Endodermal cell (in vitro differentiated cells): ENCODE measurements around the gene DENND5B. TPM values are rescaled to one million over a fixed set of nuclear protein-coding genes. Genes with fewer than 3 reads are reported as not detected.

Experiments
- DNase-seq: peaks from one replicate; pipeline ENCODE4 v3.0.0-alpha.2; 2017
- H3K27ac ChIP-seq: 2 replicates; pipeline ENCODE4 v1.5.1; 2013; ENCODE audit warnings: mild to moderate bottlenecking, low read depth, low read length, moderate library complexity
- H3K27me3 ChIP-seq: 2 replicates; pipeline ENCODE4 v1.6.1; 2013; ENCODE audit warnings: mild to moderate bottlenecking, low read length, moderate library complexity; ENCODE audit not compliant: insufficient read depth, control insufficient read depth, poor library complexity, severe bottlenecking
- H3K36me3 ChIP-seq: 2 replicates; pipeline ENCODE4 v1.7.0; 2013; ENCODE audit warnings: mild to moderate bottlenecking, low read length, moderate library complexity; ENCODE audit not compliant: control insufficient read depth, insufficient read depth
- H3K4me1 ChIP-seq: one replicate; pipeline ENCODE4 v1.7.0; 2013; ENCODE audit warnings: low read length; ENCODE audit not compliant: control insufficient read depth, insufficient read depth
- H3K4me3 ChIP-seq: 2 replicates; pipeline ENCODE4 v1.5.1; 2013; ENCODE audit warnings: mild to moderate bottlenecking, low read length, moderate library complexity
- H3K9ac ChIP-seq: 2 replicates; pipeline ENCODE4 v1.6.1; 2013; ENCODE audit warnings: mild to moderate bottlenecking, low read length, moderate library complexity; ENCODE audit not compliant: poor library complexity, severe bottlenecking; ENCODE audit errors: extremely low read depth
- H3K9me3 ChIP-seq: 2 replicates; pipeline ENCODE4 v1.6.1; 2013; ENCODE audit warnings: mild to moderate bottlenecking, low read length, moderate library complexity; ENCODE audit not compliant: control insufficient read depth
- H3K27ac Mint-ChIP-seq: 2 replicates; pipeline ENCODE4 v1.8.0; 2020; ENCODE audit warnings: mixed read lengths
- H3K27me3 Mint-ChIP-seq: 2 replicates; pipeline ENCODE4 v1.8.0; 2021; ENCODE audit warnings: mild to moderate bottlenecking, mixed read lengths; ENCODE audit not compliant: insufficient read depth
- H3K36me3 Mint-ChIP-seq: 2 replicates; pipeline ENCODE4 v1.8.0; 2020; ENCODE audit warnings: low read depth, mixed read lengths
- H3K4me1 Mint-ChIP-seq: 2 replicates; pipeline ENCODE4 v1.8.0; 2020; ENCODE audit warnings: mixed read lengths
- H3K4me3 Mint-ChIP-seq: 2 replicates; pipeline ENCODE4 v1.8.0; 2020; ENCODE audit warnings: mild to moderate bottlenecking, moderate library complexity, mixed read lengths
- H3K9me3 Mint-ChIP-seq: 2 replicates; pipeline ENCODE4 v1.8.0; 2020; ENCODE audit warnings: mild to moderate bottlenecking, mixed read lengths
- WGBS, 2 experiments: methylation state at CpG; one replicate each; pipeline versions ENCODE4 v1.1.5 to v1.1.7; 2013; ENCODE audit warnings: missing lambda C conversion rate in 2 of 2, mixed read lengths in 1 of 2; ENCODE audit not compliant: insufficient coverage in 1 of 2, insufficient read length in 1 of 2; 5-methylcytosine and 5-hydroxymethylcytosine counted together
- total RNA-seq, 2 donors: library from RNA; stranded (reverse); fragmentation: NEBNext Ultra II Directional in 1 of 2; extraction: Animal tissue kit (Norgen Biotek cat#: 25700) in 1 of 2; gene quantifications; 2 replicates in 1 of 2; 3 replicates in 1 of 2; pipeline ENCODE4 v1.2.1, GENCODE V29; 2021
- TF ChIP-seq, protein P1 (sequence below): fragments of 200-600 bp; sonication (generic); conservative IDR thresholded peaks from 2 replicates; pipeline ENCODE4 v1.5.0; 2021; ENCODE audit warnings: antibody characterized with exemption, mild to moderate bottlenecking

DENND5B gene
- total RNA-seq, 2 donors from 2014 or later = 24.5 to 34.2 TPM

DNA sequence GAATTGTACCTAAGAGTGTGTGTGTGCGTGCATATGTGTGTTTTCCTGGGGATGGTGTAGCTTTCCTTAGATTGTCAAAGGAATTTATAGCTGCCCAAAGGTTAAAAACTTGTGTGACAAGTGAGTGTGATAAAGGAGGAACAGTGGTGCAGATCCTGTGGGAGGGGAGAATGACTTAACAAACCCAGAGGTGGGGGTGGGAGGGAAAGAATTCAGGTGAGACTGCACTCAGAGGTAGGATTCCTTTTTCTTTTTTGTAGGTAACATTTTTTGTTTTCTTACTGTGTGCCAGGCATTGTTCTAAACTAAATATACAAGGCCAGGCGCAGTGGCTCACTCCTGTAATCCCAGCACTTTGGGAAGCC lies 219.7 kb downstream of the DENND5B start:
- 37% methylated on average over 2 of the region's 2 CpGs; no CpG with 5 or more reads in 1 of the 2 experiments for WGBS, 2 experiments

DNA sequence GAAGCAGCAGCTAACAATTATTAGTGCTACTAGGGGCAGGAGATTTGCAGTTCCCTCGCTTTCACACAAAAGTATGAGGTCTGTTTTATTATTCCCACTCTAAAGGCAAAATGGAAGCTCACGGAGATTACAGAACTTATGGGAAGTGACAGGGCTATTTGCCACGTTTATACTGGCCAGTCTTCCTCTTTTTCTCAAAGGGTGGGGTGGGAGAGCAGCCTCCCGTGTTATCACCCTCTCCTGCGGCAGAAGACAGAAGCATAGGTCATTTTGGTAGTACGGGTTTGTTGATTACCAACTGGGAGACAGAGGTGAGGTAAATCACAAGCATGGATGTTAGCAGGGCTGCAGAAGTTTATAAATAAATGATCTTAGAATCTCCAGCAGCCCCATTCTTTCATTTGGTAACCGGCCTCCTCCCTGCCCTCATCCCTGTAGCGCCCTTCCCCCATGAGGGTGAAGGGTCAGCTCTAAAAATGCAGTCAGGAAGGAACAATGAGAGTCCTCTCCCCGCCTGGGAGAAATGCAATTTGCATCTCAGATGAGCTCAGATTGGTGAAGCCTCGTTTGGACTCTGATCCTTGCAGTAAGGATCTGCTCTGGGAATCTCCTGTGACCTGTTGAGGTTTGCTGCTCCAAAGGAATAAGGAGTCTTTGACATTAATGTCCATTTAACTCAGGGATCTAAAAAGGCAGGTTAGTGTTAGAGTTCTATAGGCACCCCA lies 220.2 kb downstream of the DENND5B start:
- H3K36me3 ChIP-seq = no peaks in the 10 kb centered on the region
- Mint-ChIP-seq H3K36me3 (peaks cover 4% of the 10 kb centered on the region), H3K4me1 (peaks cover 43% of the 10 kb centered on the region), H3K9me3 (no peaks in the 10 kb centered on the region), H3K4me3 (peak overlapping the region; percentile 59), H3K27ac (peak overlapping the region; percentile 98), H3K27me3 (no peaks in the 10 kb centered on the region)
- no peaks in the 10 kb centered on the region for H3K27me3 ChIP-seq
- H3K9ac ChIP-seq = peak overlapping the region; percentile 70
- no peaks in the 10 kb centered on the region for H3K9me3 ChIP-seq
- TF ChIP-seq, protein P1, sequence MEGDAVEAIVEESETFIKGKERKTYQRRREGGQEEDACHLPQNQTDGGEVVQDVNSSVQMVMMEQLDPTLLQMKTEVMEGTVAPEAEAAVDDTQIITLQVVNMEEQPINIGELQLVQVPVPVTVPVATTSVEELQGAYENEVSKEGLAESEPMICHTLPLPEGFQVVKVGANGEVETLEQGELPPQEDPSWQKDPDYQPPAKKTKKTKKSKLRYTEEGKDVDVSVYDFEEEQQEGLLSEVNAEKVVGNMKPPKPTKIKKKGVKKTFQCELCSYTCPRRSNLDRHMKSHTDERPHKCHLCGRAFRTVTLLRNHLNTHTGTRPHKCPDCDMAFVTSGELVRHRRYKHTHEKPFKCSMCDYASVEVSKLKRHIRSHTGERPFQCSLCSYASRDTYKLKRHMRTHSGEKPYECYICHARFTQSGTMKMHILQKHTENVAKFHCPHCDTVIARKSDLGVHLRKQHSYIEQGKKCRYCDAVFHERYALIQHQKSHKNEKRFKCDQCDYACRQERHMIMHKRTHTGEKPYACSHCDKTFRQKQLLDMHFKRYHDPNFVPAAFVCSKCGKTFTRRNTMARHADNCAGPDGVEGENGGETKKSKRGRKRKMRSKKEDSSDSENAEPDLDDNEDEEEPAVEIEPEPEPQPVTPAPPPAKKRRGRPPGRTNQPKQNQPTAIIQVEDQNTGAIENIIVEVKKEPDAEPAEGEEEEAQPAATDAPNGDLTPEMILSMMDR = no peak
- H3K27ac ChIP-seq = peak overlapping the region; percentile 84
- peak overlapping the region; percentile 70 for H3K4me3 ChIP-seq
- DNase-seq = peak; percentile 95
- peaks cover 13% of the 10 kb centered on the region for H3K4me1 ChIP-seq
- WGBS, 2 experiments = 15% methylated on average over 5 to 10 of the region's 10 CpGs

More for the DNA sequence above, 219.7 kb downstream of the DENND5B start:
- Histone ChIP-seq H3K9ac (peak overlapping the region; percentile 70), H3K27me3 (no peaks in the 10 kb centered on the region), H3K4me3 (peak overlapping the region; percentile 70), H3K36me3 (no peaks in the 10 kb centered on the region), H3K4me1 (peaks cover 13% of the 10 kb centered on the region), H3K27ac (peak overlapping the region; percentile 84), H3K9me3 (no peaks in the 10 kb centered on the region)
- peak overlapping the region; percentile 59 for H3K4me3 Mint-ChIP-seq
- TF ChIP-seq, protein P1 = no peak
- H3K27me3 Mint-ChIP-seq = no peaks in the 10 kb centered on the region
- H3K9me3 Mint-ChIP-seq = no peaks in the 10 kb centered on the region
- peaks cover 2% of the 10 kb centered on the region for H3K36me3 Mint-ChIP-seq
- peak overlapping the region; percentile 98 for H3K27ac Mint-ChIP-seq
- DNase-seq = peak; percentile 72
- H3K4me1 Mint-ChIP-seq = peaks cover 40% of the 10 kb centered on the region

DNA sequence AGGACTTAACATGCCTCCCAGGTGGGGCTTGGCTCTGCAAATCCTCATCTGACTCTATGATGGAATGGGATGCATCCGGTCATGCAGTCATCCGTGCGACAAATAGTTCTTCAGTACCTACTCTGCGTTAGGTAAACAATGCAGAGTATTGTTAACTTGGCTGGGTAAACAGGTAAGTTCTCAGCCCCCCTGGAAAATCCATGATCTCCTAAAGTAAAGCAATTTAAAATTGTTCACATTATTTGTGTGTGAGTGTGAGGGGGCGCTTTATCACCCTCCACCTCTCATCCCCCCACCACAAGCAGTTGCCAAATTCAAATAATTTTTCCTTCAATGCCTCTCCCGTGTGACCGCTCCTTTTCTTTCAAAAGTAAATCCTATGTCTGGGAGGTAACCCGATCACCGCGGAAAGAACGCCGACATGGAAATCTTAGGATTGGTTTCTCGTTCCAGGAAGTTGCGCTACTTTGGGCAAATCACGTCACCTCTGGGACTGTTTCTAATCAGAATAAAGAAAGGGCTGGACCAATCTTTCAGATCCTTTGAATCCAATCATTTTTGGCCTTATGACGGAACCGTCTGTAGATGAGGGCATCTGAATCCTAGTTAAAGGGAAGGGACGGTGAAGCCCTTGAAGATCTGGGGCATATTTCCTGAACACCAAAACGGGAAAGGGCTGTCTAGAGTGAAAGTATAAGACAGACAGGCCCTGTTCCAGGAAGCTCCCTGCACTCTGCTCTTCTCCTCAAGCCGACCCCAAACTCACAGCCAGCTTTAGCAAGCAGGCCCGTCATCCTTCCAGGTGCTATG lies 221.0 kb downstream of the DENND5B start:
- no peaks in the 10 kb centered on the region for H3K27me3 Mint-ChIP-seq
- 27 to 38% methylated on average over 18 to 20 of the region's 21 CpGs for WGBS, 2 experiments
- DNase-seq = peak; percentile 85
- peak overlapping the region; percentile 70 for H3K9ac ChIP-seq
- peaks cover 7% of the 10 kb centered on the region for H3K36me3 Mint-ChIP-seq
- peaks cover 45% of the 10 kb centered on the region for H3K4me1 Mint-ChIP-seq
- no peaks in the 10 kb centered on the region for H3K36me3 ChIP-seq
- H3K4me3 Mint-ChIP-seq = peak overlapping the region; percentile 59
- peak overlapping the region; percentile 98 for H3K27ac Mint-ChIP-seq
- H3K27ac ChIP-seq = peak overlapping the region; percentile 84
- H3K27me3 ChIP-seq = no peaks in the 10 kb centered on the region
- H3K9me3 Mint-ChIP-seq = peaks cover 2% of the 10 kb centered on the region
- H3K4me1 ChIP-seq = peaks cover 13% of the 10 kb centered on the region
- H3K9me3 ChIP-seq = no peaks in the 10 kb centered on the region
- peak overlapping the region; percentile 70 for H3K4me3 ChIP-seq
- TF ChIP-seq, protein P1 = no peak
